HG03097 (cell line): ENCODE data around the gene GNLY.
"Not testable (repeated sequence)": the region's sequence is repeated elsewhere in the genome, so short reads cannot be mapped to it uniquely, and the experiment has no call there.

Experiments
- ATAC-seq: cut with Tn5 transposase; IDR thresholded peaks from one replicate; pipeline ENCODE4 v1.9.1; 2021; ENCODE audit not compliant: unreplicated experiment, low FRiP score

Gene GNLY

GRCh38 chr2:85663594-85664565 lies 30.3 kb upstream of the GNLY start:
- no peak for ATAC-seq

- ATAC-seq = no peak
Observed at GRCh38 chr2:85665264-85665937, 28.8 kb upstream of the GNLY start.

- ATAC-seq = no peak
Observed at GRCh38 chr2:85666016-85666415, 28.1 kb upstream of the GNLY start.

- no peak for ATAC-seq
Observed at GRCh38 chr2:85666435-85667316, 27.5 kb upstream of the GNLY start.

- ATAC-seq = no peak
Observed at GRCh38 chr2:85667561-85668008, 26.6 kb upstream of the GNLY start.

- ATAC-seq = no peak
Observed at GRCh38 chr2:85668009-85668856, 25.9 kb upstream of the GNLY start, which contains the start of gene SFTPB. SFTPB (minus strand) TSS chr2:85668199; CDS start chr2:85668183, 16 bp downstream.

GRCh38 chr2:85668857-85669142 lies 25.4 kb upstream of the GNLY start:
- ATAC-seq = no peak

GRCh38 chr2:85669549-85669948 lies 24.6 kb upstream of the GNLY start:
- no peak for ATAC-seq

- ATAC-seq = not testable (repeated sequence)
Observed at GRCh38 chr2:85670416-85670815, 23.7 kb upstream of the GNLY start.

GRCh38 chr2:85672456-85672855 lies 21.7 kb upstream of the GNLY start:
- no peak for ATAC-seq

- no peak for ATAC-seq
Observed at GRCh38 chr2:85673716-85674375, 20.3 kb upstream of the GNLY start.

- no peak for ATAC-seq
Observed at GRCh38 chr2:85674417-85674816, 19.7 kb upstream of the GNLY start.

- ATAC-seq = no peak
Observed at GRCh38 chr2:85675427-85675826, 18.7 kb upstream of the GNLY start.

GRCh38 chr2:85675866-85676548 lies 18.2 kb upstream of the GNLY start:
- ATAC-seq = no peak

GRCh38 chr2:85678377-85678776 lies 15.8 kb upstream of the GNLY start:
- no peak for ATAC-seq

GRCh38 chr2:85678794-85679672 lies 15.1 kb upstream of the GNLY start:
- ATAC-seq = no peak

- no peak for ATAC-seq
Observed at GRCh38 chr2:85680707-85681371, 13.3 kb upstream of the GNLY start.
